GM19035 (cell line): Measurements from ENCODE around the gene ZKSCAN1.
"Not testable (repeated sequence)": the region's sequence is repeated elsewhere in the genome, so short reads cannot be mapped to it uniquely, and the experiment has no call there.

Source experiments
- ATAC-seq: cut with Tn5 transposase; IDR thresholded peaks from one replicate; pipeline ENCODE4 v1.9.1; 2021; ENCODE audit not compliant: unreplicated experiment

ZKSCAN1 gene

GRCh38 chr7:100000239-100000638 is 15.2 kb upstream of the ZKSCAN1 start:
- ATAC-seq, result no peak

GRCh38 chr7:100003711-100004661 is 11.4 kb upstream of the ZKSCAN1 start:
- ATAC-seq, result no peak

GRCh38 chr7:100007887-100008286 is 7.5 kb upstream of the ZKSCAN1 start:
- ATAC-seq, result no peak

- ATAC-seq, result no peak
These were observed 6.9 kb upstream of the ZKSCAN1 start for GRCh38 chr7:100008525-100008924.

GRCh38 chr7:100009952-100010351 is 5.4 kb upstream of the ZKSCAN1 start:
- ATAC-seq, result not testable (repeated sequence)

- no peak for ATAC-seq
These were observed 4.5 kb upstream of the ZKSCAN1 start for GRCh38 chr7:100010901-100011300.

GRCh38 chr7:100011516-100011915 is 3.9 kb upstream of the ZKSCAN1 start:
- ATAC-seq, result no peak

GRCh38 chr7:100012385-100013327 is 2.7 kb upstream of the ZKSCAN1 start:
- not testable (repeated sequence) for ATAC-seq

- no peak for ATAC-seq
These were observed 2.1 kb upstream of the ZKSCAN1 start for GRCh38 chr7:100013328-100013676.

- no peak for ATAC-seq
These were observed 962 bp downstream of the ZKSCAN1 start for GRCh38 chr7:100016215-100016901.

- no peak for ATAC-seq
These were observed 1.9 kb downstream of the ZKSCAN1 start for GRCh38 chr7:100017300-100017699.

- ATAC-seq, result no peak
These were observed 2.5 kb downstream of the ZKSCAN1 start for GRCh38 chr7:100017875-100018274.

- no peak for ATAC-seq
These were observed 4.5 kb downstream of the ZKSCAN1 start for GRCh38 chr7:100019908-100020307.

- no peak for ATAC-seq
These were observed 5.9 kb downstream of the ZKSCAN1 start for GRCh38 chr7:100021297-100021696.

GRCh38 chr7:100022621-100023020 is 7.2 kb downstream of the ZKSCAN1 start:
- ATAC-seq, result no peak

- no peak for ATAC-seq
These were observed 8.1 kb downstream of the ZKSCAN1 start for GRCh38 chr7:100023526-100023925.

GRCh38 chr7:100024020-100024619 is 8.7 kb downstream of the ZKSCAN1 start:
- ATAC-seq, result no peak

GRCh38 chr7:100027197-100027596 is 11.8 kb downstream of the ZKSCAN1 start:
- no peak for ATAC-seq

GRCh38 chr7:100029596-100029995 is 14.2 kb downstream of the ZKSCAN1 start:
- no peak for ATAC-seq

GRCh38 chr7:100033526-100033925 is 18.1 kb downstream of the ZKSCAN1 start:
- ATAC-seq, result no peak
